A549 (cell line): ENCODE results near the gene RPH3AL.

Source experiments
- BHLHE40 ChIP-seq: IDR thresholded peaks from 2 replicates; pipeline ENCODE4 v1.6.1; 2012; ENCODE audit warnings: low read depth, low read length, inconsistent platforms
- CHD2 ChIP-seq: fragments of 150-350 bp; IDR thresholded peaks from 2 replicates; pipeline ENCODE4 v1.6.1; 2014; ENCODE audit warnings: low read length; ENCODE audit not compliant: partially characterized antibody
- EP300 ChIP-seq, 2 experiments: fragments of >200 bp; sonication (Bioruptor Twin); formaldehyde crosslinking; IDR thresholded peaks; 2 replicates in 1 of 2; 3 replicates in 1 of 2; pipeline ENCODE4 v1.6.1; 2016 to 2017
- HOXB13 ChIP-seq: fragments of 250-450 bp; sonication (Bioruptor Pico); IDR thresholded peaks from 2 replicates; pipeline ENCODE4 v1.5.0; 2020; ENCODE audit warnings: low read depth, mild to moderate bottlenecking, moderate library complexity
- JUN ChIP-seq, 2 experiments: fragments of >200 bp; sonication (Bioruptor Twin); formaldehyde crosslinking; IDR thresholded peaks; 2 replicates in 1 of 2; 3 replicates in 1 of 2; pipeline ENCODE4 v1.6.1; 2016 to 2017
- MAZ ChIP-seq: fragments of 150-350 bp; IDR thresholded peaks from 2 replicates; pipeline ENCODE4 v1.6.1; 2014; ENCODE audit warnings: antibody characterized with exemption, low read depth, low read length, borderline replicate concordance
- MYC ChIP-seq: IDR thresholded peaks from 2 replicates; pipeline ENCODE4 v1.6.1; 2012; ENCODE audit warnings: mild to moderate bottlenecking, inconsistent platforms, low read length, improper control_type of control experiment, borderline replicate concordance
- NPAS2 ChIP-seq: fragments of 250-450 bp; sonication (Bioruptor Pico); IDR thresholded peaks from 2 replicates; pipeline ENCODE4 v1.8.0; 2022; ENCODE audit warnings: mild to moderate bottlenecking, moderate library complexity, borderline replicate concordance
- POLR2A ChIP-seq: IDR thresholded peaks from 2 replicates; pipeline ENCODE4 v1.6.1; 2012; ENCODE audit warnings: mild to moderate bottlenecking, low read length
- RAD21 ChIP-seq, 2 experiments: fragments of >200 bp in 1 of 2; sonication (Bioruptor Twin) in 1 of 2; formaldehyde crosslinking in 1 of 2; IDR thresholded peaks in 1 of 2; conservative IDR thresholded peaks in 1 of 2; 2 replicates in 1 of 2; 3 replicates in 1 of 2; pipeline ENCODE4 v1.6.1; 2012 to 2018; ENCODE audit warnings: inconsistent platforms in 1 of 2
- RFX5 ChIP-seq: fragments of 450-650 bp; IDR thresholded peaks from 2 replicates; pipeline ENCODE4 v1.7.1; 2014; ENCODE audit warnings: antibody characterized with exemption, mild to moderate bottlenecking, moderate library complexity
- RNF2 ChIP-seq: fragments of 200-600 bp; sonication (generic); IDR thresholded peaks from 2 replicates; pipeline ENCODE4 v1.6.1; 2016; ENCODE audit warnings: low read depth, mild to moderate bottlenecking, antibody characterized with exemption, moderate library complexity, borderline replicate concordance
- TF ChIP-seq, protein P1 (sequence below): IDR thresholded peaks from 2 replicates; pipeline ENCODE4 v1.6.1; 2012; ENCODE audit warnings: low read depth, borderline replicate concordance
- TF ChIP-seq, protein P2 (sequence below): fragments of >200 bp; sonication (Bioruptor Twin); formaldehyde crosslinking; IDR thresholded peaks from 3 replicates; pipeline ENCODE4 v1.5.1; 2016

DNA sequence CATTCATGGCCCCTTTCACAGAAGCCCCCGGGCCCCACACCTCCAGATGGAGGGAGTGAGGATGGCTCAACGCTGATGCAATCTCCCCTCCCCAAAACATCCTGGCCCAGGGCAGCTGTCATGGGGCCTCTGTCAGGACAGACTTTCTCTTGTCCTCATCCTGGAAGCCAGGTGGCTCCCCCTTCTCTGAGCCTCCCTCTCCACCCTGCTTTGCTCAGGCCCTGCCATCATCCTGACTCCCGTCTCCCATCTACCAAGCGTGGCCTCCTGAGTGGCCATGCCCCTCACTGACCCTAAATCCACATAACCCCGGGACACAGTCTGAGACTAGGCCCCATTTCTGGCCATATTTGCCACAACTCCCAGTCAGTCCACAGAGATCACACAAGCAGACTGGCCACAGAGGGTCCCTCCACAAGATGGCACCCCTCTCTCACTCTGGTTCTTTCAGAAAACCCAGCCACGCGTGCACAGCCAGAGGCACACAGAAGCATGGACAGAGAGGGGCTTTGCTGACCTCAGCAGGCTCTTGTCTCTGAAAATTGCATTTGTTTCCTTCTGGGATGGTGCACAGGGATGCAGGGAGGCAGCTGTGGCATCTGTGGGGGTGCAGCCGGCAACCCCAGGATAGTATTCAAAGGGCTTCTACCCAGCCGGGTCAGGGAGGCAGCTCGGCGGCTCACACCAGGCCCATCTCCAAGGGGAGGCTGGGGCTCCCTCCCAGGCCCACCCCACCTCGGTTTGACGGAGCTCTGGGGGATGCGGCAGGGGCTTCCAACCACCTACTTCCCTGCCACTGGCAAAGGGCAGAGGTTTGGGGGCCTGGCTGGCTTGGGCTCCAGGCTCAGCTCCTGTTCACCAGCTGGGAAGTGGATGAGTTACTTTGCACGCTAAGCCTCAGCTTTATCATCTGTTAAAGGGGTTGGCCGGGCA lies 188.0 kb downstream of the RPH3AL start:
- TF ChIP-seq EP300 (IDR thresholded peaks at IDR 0.05) (no peak), RAD21 (conservative IDR thresholded peaks at IDR 0.05 in 1 of 2, IDR thresholded peaks at IDR 0.05 in 1 of 2) (peak; percentile 79 to 87), POLR2A (no peak), JUN (IDR thresholded peaks at IDR 0.05) (no peak), HOXB13 (CRISPR knock-in tag) (no peak), CHD2 (no peak), MAZ (no peak), MYC (no peak), BHLHE40 (no peak), RFX5 (no peak), NPAS2 (no peak), RNF2 (no peak)
- TF ChIP-seq, protein P1, sequence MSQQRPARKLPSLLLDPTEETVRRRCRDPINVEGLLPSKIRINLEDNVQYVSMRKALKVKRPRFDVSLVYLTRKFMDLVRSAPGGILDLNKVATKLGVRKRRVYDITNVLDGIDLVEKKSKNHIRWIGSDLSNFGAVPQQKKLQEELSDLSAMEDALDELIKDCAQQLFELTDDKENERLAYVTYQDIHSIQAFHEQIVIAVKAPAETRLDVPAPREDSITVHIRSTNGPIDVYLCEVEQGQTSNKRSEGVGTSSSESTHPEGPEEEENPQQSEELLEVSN = no peak
- TF ChIP-seq, protein P2, sequence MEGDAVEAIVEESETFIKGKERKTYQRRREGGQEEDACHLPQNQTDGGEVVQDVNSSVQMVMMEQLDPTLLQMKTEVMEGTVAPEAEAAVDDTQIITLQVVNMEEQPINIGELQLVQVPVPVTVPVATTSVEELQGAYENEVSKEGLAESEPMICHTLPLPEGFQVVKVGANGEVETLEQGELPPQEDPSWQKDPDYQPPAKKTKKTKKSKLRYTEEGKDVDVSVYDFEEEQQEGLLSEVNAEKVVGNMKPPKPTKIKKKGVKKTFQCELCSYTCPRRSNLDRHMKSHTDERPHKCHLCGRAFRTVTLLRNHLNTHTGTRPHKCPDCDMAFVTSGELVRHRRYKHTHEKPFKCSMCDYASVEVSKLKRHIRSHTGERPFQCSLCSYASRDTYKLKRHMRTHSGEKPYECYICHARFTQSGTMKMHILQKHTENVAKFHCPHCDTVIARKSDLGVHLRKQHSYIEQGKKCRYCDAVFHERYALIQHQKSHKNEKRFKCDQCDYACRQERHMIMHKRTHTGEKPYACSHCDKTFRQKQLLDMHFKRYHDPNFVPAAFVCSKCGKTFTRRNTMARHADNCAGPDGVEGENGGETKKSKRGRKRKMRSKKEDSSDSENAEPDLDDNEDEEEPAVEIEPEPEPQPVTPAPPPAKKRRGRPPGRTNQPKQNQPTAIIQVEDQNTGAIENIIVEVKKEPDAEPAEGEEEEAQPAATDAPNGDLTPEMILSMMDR = peak; percentile 51
